ENCODE measurements around the gene MOGAT3.

MOGAT3 gene

GRCh38 chr7:101179713-101180112 lies 21.1 kb downstream of the MOGAT3 start:
- Histone ChIP-seq H3K27me3 (peaks cover 15% of the 10 kb centered on the region), H3K36me3 (no peaks in the 10 kb centered on the region), H3K4me3 (ENCODE audit: low read depth, low read length) (peak overlapping the region; percentile 33), H3K4me1 (peaks cover 8% of the 10 kb centered on the region), H3K9me3 (no peaks in the 10 kb centered on the region)
- DNase-seq: no peak
- no peak for TF ChIP-seq CTCF (IDR thresholded peaks at IDR 0.05; ENCODE audit: low read depth, low read length)

GRCh38 chr7:101179117-101179516 lies 21.7 kb downstream of the MOGAT3 start:
- H3K4me3 ChIP-seq (ENCODE audit: low read depth, low read length): peak overlapping the region; percentile 33
- H3K4me1 ChIP-seq: peaks cover 8% of the 10 kb centered on the region
- no peaks in the 10 kb centered on the region for H3K9me3 ChIP-seq
- peak; percentile 33 for DNase-seq
- no peaks in the 10 kb centered on the region for H3K36me3 ChIP-seq
- TF ChIP-seq CTCF (IDR thresholded peaks at IDR 0.05; ENCODE audit: low read depth, low read length): no peak
- peaks cover 15% of the 10 kb centered on the region for H3K27me3 ChIP-seq

- peaks cover 24% of the 10 kb centered on the region for H3K27me3 ChIP-seq
- no peak for TF ChIP-seq CTCF (IDR thresholded peaks at IDR 0.05; ENCODE audit: low read depth, low read length)
- no peak for DNase-seq
- H3K36me3 ChIP-seq: no peaks in the 10 kb centered on the region
- H3K9me3 ChIP-seq: no peaks in the 10 kb centered on the region
- H3K4me1 ChIP-seq: peaks cover 8% of the 10 kb centered on the region
- no peak overlapping the region for H3K4me3 ChIP-seq (ENCODE audit: low read depth, low read length)
Observed at GRCh38 chr7:101177644-101178043, 23.2 kb downstream of the MOGAT3 start.

GRCh38 chr7:101175664-101176063 lies 25.2 kb downstream of the MOGAT3 start:
- H3K9me3 ChIP-seq: no peaks in the 10 kb centered on the region
- peaks cover 5% of the 10 kb centered on the region for H3K4me1 ChIP-seq
- TF ChIP-seq CTCF (IDR thresholded peaks at IDR 0.05; ENCODE audit: low read depth, low read length): no peak
- no peak for DNase-seq
- H3K4me3 ChIP-seq (ENCODE audit: low read depth, low read length): no peak overlapping the region
- no peaks in the 10 kb centered on the region for H3K36me3 ChIP-seq
- peaks cover 40% of the 10 kb centered on the region for H3K27me3 ChIP-seq

- Histone ChIP-seq H3K27me3 (peaks cover 37% of the 10 kb centered on the region), H3K4me1 (peaks cover 6% of the 10 kb centered on the region), H3K9me3 (no peaks in the 10 kb centered on the region), H3K4me3 (ENCODE audit: low read depth, low read length) (no peak overlapping the region), H3K36me3 (no peaks in the 10 kb centered on the region)
- DNase-seq: no peak
- TF ChIP-seq CTCF (IDR thresholded peaks at IDR 0.05; ENCODE audit: low read depth, low read length): no peak
Observed at GRCh38 chr7:101174322-101174854, 26.4 kb downstream of the MOGAT3 start.

GRCh38 chr7:101173752-101174244 lies 27.0 kb downstream of the MOGAT3 start:
- H3K4me3 ChIP-seq (ENCODE audit: low read depth, low read length): no peak overlapping the region
- no peak for DNase-seq
- no peaks in the 10 kb centered on the region for H3K9me3 ChIP-seq
- TF ChIP-seq CTCF (IDR thresholded peaks at IDR 0.05; ENCODE audit: low read depth, low read length): no peak
- H3K4me1 ChIP-seq: peaks cover 9% of the 10 kb centered on the region
- H3K36me3 ChIP-seq: no peaks in the 10 kb centered on the region
- H3K27me3 ChIP-seq: peaks cover 39% of the 10 kb centered on the region

Data from BE2C (cell line).